ENCODE data around the gene SAMHD1. TPM values are rescaled to one million over a fixed set of nuclear protein-coding genes. Genes with fewer than 3 reads are reported as not detected.

Gene SAMHD1
- total and polyA plus RNA-seq, 2 of the 8 experiments (the other 6 are each of a cell fraction or from before 2014, with no cell fraction given) = 22.0 to 37.1 TPM

GRCh38 chr20:36950414-36951197, 902 bp downstream of the SAMHD1 start:
- peaks cover 4% of the 10 kb centered on the region; the same call in 1 of the 2 replicates for H3K79me1 ChIP-seq (ENCODE audit: low read depth, low read length)
- H3K14ac ChIP-seq (ENCODE audit: insufficient read length) = no peak overlapping the region
- H3K4me1 ChIP-seq (replicated peaks in 1 of 4; ENCODE audit: control insufficient read depth in 3 of 4, insufficient read depth in 4 of 4, low read length in 3 of 4) = peaks cover 0 to 18% (median 10%) of the 10 kb centered on the region in 4 experiments; a peak in 5 of 7 replicates
- H3K4ac ChIP-seq (replicated peaks; ENCODE audit: insufficient read length, low read depth, low read length) = no peak overlapping the region
- H4K8ac ChIP-seq (ENCODE audit: extremely low read depth, insufficient read depth, low read length) = no peak overlapping the region
- no peak overlapping the region for H2BK15ac ChIP-seq (ENCODE audit: low read length)
- DNase-seq (ENCODE audit: low read depth in 1 of 2, low spot score in 2 of 2) (no peak), FAIRE-seq (no peak)
- H3K4me3 ChIP-seq (ENCODE audit: extremely low read depth in 1 of 4, insufficient read depth in 2 of 4, low read depth in 3 of 4, low read length in 4 of 4) = peak overlapping the region; percentile 66 to 83 (median 80)
- no peak overlapping the region for H2AFZ ChIP-seq (ENCODE audit: low read length)
- H4K5ac ChIP-seq (ENCODE audit: insufficient read length, low read depth, low read length) = peak overlapping the region; percentile 0
- peaks cover 14% of the 10 kb centered on the region for H3K23me2 ChIP-seq (ENCODE audit: low read depth, low read length)
- H3K27me3 ChIP-seq (replicated peaks in 1 of 4; ENCODE audit: control insufficient read depth in 3 of 4, extremely low read depth in 1 of 4, insufficient read depth in 3 of 4, low read length in 3 of 4) = no peaks in the 10 kb centered on the region; a peak in 1 of 7 replicates
- no peak for TF ChIP-seq POLR2AphosphoS5 (IDR thresholded peaks at IDR 0.05; ENCODE audit: low read depth, low read length)
- TF ChIP-seq E2F6 (IDR thresholded peaks at IDR 0.05) = no peak
- no peak for TF ChIP-seq YY1 (IDR thresholded peaks at IDR 0.05; ENCODE audit: low read depth, low read length)
- TF ChIP-seq SUZ12 (IDR thresholded peaks at IDR 0.05; ENCODE audit: low read length) = no peak
- TF ChIP-seq SAP30 (IDR thresholded peaks at IDR 0.05; ENCODE audit: insufficient read depth, insufficient replicate concordance, low read length) = peak; percentile 69
- TF ChIP-seq EZH2 (IDR thresholded peaks at IDR 0.05; ENCODE audit: low read depth, low read length, severe bottlenecking) = peak; percentile 11
- no peak for TF ChIP-seq CBX5 (IDR thresholded peaks at IDR 0.05; ENCODE audit: low read depth, low read length)
- TF ChIP-seq BRCA1 (IDR thresholded peaks at IDR 0.05; ENCODE audit: low read depth, low read length) = no peak
- 0 out of 2 replicates have a peak, but pooled peaks have one; percentile 11 for TF ChIP-seq RBBP5 (IDR thresholded peaks at IDR 0.05; ENCODE audit: borderline replicate concordance, low read depth, low read length)
- no peak overlapping the region for H2BK5ac ChIP-seq (ENCODE audit: low read depth, low read length)
- no peak overlapping the region for H2AK5ac ChIP-seq (ENCODE audit: low read depth, low read length)
- no peaks in the 10 kb centered on the region for H3K9me3 ChIP-seq (ENCODE audit: insufficient read depth in 2 of 2, low read depth in 1 of 2, low read length in 1 of 2)
- H4K91ac ChIP-seq (replicated peaks; ENCODE audit: insufficient read length, low read length) = no peak overlapping the region
- H2BK12ac ChIP-seq (ENCODE audit: low read depth, low read length) = no peak overlapping the region; the same call in 1 of the 2 replicates
- CTCF ChIA-PET (ENCODE audit: partially characterized antibody) = interaction anchor here (0.6 kb wide), 1 partner anchor 1567 kb away, joined by 3 read pairs; no protein-coding TSS in a partner anchor
- 0 out of 4 replicates have a peak, but pooled peaks cover 0 to 5% of the 10 kb centered on the region in 2 experiments for H3K79me2 ChIP-seq (ENCODE audit: control insufficient read depth in 1 of 2, insufficient read depth in 2 of 2, low read length in 2 of 2)
- no peak overlapping the region; the same call in 1 of the 2 replicates for H3K18ac ChIP-seq (ENCODE audit: extremely low read depth, low read length)
- no peak overlapping the region for H3K27ac ChIP-seq (ENCODE audit: low read depth, low read length)
- no peak overlapping the region for H2BK20ac ChIP-seq (ENCODE audit: low read length)
- peaks cover 0 to 10% (median 0%) of the 10 kb centered on the region in 4 experiments; a peak in 2 of 8 replicates for H3K36me3 ChIP-seq (ENCODE audit: control insufficient read depth in 2 of 4, insufficient read depth in 4 of 4, low read length in 3 of 4)
- WGBS, 2 experiments (ENCODE audit: extremely low coverage in 1 of 2, insufficient coverage in 1 of 2, insufficient read length in 1 of 2, insufficient replicate concordance in 2 of 2, low coverage in 1 of 2, low lambda C conversion rate in 2 of 2, missing lambda C conversion rate in 1 of 2) = 7% methylated on average over 21 of the region's 24 CpGs; no CpG with 5 or more reads in 1 of the 2 experiments
- no peak overlapping the region for H2BK120ac ChIP-seq (replicated peaks; ENCODE audit: low read depth, low read length)
- no peaks in the 10 kb centered on the region for H4K20me1 ChIP-seq (replicated peaks in 1 of 2; ENCODE audit: control insufficient read depth in 1 of 2, insufficient read depth in 2 of 2, low read length in 2 of 2)
- peak overlapping the region; percentile 92 to 93 for H3K4me2 ChIP-seq (ENCODE audit: insufficient read depth in 1 of 2, low read depth in 2 of 2, low read length in 2 of 2)
- peak overlapping the region in 1 of 4 experiments; percentile 74; a peak in 1 of 7 replicates for H3K9ac ChIP-seq (replicated peaks in 1 of 4; ENCODE audit: extremely low read depth in 1 of 4, low read depth in 3 of 4, low read length in 3 of 4)
- POLR2A ChIA-PET (ENCODE audit: partially characterized antibody) = no interaction called here
- no peak overlapping the region for H3K23ac ChIP-seq (ENCODE audit: insufficient read length)
- H3K56ac ChIP-seq (replicated peaks; ENCODE audit: insufficient read length, low read depth, low read length) = no peak overlapping the region
